Measurements from ENCODE around the gene KCNMA1. TPM values are rescaled to one million over a fixed set of nuclear protein-coding genes. Genes with fewer than 3 reads are reported as not detected.

The KCNMA1 gene
- total RNA-seq, 1 donor from 2014 or later, result 30.1 TPM

DNA sequence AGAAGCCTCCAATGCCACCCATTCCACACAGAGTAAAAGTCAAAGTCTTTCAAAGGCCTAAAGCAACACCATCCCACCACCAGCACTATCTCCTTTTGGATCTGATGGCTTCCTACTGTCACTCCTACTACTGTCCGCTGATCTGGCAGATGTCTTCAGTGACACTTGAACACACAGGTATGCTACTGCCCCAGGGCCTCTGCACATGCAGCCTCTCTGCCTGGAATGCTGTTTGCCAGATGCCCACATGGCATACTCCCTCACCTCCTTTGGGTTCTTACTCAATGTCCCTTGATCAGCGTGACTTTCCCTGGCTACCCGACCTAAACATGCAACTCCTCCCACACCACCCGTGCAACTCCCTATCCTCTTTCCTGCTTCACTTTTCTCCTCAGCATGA lies 512.4 kb downstream of the KCNMA1 start:
- Mint-ChIP-seq H3K9me3 (no peaks in the 10 kb centered on the region), H3K27ac (no peak overlapping the region), H3K27me3 (peaks cover 13% of the 10 kb centered on the region), H3K4me3 (no peak overlapping the region), H3K4me1 (ENCODE audit: unreplicated experiment) (no peaks in the 10 kb centered on the region), H3K36me3 (no peaks in the 10 kb centered on the region)
- no peak for DNase-seq (ENCODE audit: extremely low spot score, unreplicated experiment)
- TF ChIP-seq, protein P1, sequence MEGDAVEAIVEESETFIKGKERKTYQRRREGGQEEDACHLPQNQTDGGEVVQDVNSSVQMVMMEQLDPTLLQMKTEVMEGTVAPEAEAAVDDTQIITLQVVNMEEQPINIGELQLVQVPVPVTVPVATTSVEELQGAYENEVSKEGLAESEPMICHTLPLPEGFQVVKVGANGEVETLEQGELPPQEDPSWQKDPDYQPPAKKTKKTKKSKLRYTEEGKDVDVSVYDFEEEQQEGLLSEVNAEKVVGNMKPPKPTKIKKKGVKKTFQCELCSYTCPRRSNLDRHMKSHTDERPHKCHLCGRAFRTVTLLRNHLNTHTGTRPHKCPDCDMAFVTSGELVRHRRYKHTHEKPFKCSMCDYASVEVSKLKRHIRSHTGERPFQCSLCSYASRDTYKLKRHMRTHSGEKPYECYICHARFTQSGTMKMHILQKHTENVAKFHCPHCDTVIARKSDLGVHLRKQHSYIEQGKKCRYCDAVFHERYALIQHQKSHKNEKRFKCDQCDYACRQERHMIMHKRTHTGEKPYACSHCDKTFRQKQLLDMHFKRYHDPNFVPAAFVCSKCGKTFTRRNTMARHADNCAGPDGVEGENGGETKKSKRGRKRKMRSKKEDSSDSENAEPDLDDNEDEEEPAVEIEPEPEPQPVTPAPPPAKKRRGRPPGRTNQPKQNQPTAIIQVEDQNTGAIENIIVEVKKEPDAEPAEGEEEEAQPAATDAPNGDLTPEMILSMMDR (conservative IDR thresholded peaks at IDR 0.05), result no peak

DNA sequence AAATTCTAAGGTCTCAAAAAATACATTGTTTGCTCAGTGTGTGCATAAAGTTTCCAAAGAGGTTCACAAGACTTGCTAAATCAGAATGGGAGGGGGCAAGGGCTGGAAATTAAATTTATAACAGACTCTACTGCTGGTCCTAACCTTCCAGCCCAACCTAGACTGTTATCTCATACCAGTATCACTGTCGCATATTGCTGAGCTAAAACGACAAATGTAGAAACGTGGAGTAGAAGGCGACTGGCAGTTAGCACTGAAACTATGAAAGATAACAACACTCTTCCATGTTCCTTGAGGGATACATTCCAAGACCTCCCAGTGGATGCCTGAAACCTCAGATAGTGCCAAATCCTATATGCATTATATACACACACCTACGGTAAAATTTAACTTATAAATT lies 514.3 kb downstream of the KCNMA1 start:
- TF ChIP-seq, protein P1 (conservative IDR thresholded peaks at IDR 0.05), result no peak

DNA sequence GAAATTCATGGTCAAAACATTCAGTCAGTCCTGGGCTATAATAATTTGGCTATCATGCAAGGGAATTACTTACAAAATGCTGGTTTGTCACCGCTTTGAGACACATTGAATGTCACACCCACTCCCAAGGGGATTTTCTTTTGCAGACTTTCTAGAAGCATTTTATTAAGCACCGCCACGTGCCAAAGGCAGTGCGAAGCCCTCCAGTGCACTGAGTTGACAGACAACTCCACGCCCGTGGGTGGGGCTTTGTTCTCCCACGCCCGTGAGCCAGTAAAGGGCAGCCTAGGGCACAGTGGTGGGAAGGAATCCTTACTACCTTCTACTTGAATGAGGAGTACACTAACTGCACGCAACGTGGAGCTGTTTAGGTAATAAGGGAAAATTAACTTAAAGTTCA lies 515.8 kb downstream of the KCNMA1 start:
- DNase-seq (ENCODE audit: extremely low spot score, unreplicated experiment), result no peak
- H3K27me3 Mint-ChIP-seq, result peaks cover 21% of the 10 kb centered on the region
- H3K4me1 Mint-ChIP-seq (ENCODE audit: unreplicated experiment), result peaks cover 4% of the 10 kb centered on the region
- H3K36me3 Mint-ChIP-seq, result no peaks in the 10 kb centered on the region
- no peak overlapping the region for H3K4me3 Mint-ChIP-seq
- H3K9me3 Mint-ChIP-seq, result no peaks in the 10 kb centered on the region
- H3K27ac Mint-ChIP-seq, result no peak overlapping the region
- TF ChIP-seq, protein P1 (conservative IDR thresholded peaks at IDR 0.05), result no peak

More for the DNA sequence above, 514.3 kb downstream of the KCNMA1 start:
- Mint-ChIP-seq H3K9me3 (no peaks in the 10 kb centered on the region), H3K27ac (no peak overlapping the region), H3K4me1 (ENCODE audit: unreplicated experiment) (no peaks in the 10 kb centered on the region), H3K36me3 (no peaks in the 10 kb centered on the region), H3K27me3 (peaks cover 19% of the 10 kb centered on the region), H3K4me3 (no peak overlapping the region)
- no peak for DNase-seq (ENCODE audit: extremely low spot score, unreplicated experiment)

DNA sequence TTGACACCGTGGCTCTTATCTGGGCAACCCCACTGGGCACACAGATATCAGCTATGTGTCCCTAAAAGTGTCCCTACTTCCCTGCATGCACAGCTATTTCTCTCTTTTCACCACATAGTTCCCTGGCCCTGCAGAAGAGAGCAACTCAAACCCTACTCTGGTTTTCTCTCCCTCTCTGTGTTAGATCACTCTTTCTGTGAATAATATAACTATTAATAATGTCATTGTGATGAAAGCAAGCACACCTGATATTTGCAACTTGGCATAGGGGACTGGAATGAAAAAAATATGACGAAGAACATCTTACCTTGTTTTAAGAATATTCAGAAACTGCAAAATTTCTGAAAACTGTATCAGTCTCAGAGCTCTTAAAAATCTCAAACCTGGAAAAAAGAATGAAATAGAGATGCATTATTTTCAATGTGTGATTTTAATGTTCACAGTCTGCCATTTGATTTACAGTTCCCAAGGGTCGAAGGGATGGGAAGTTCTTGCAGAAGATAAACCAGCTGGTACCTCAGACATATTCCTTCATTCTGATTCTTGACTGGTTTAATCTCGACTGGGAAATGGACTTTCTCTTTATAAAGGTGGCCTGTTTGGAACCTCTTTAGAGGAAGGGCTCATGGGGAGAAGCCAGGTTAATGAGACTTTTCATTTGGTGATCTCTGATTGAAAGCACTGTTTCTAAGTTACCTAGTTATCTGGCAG lies 516.8 kb downstream of the KCNMA1 start:
- Mint-ChIP-seq H3K4me1 (ENCODE audit: unreplicated experiment) (peaks cover 10% of the 10 kb centered on the region), H3K27ac (no peak overlapping the region), H3K27me3 (peaks cover 28% of the 10 kb centered on the region), H3K9me3 (no peaks in the 10 kb centered on the region), H3K4me3 (no peak overlapping the region), H3K36me3 (no peaks in the 10 kb centered on the region)
- DNase-seq (ENCODE audit: extremely low spot score, unreplicated experiment), result no peak
- TF ChIP-seq, protein P1 (conservative IDR thresholded peaks at IDR 0.05), result no peak

DNA sequence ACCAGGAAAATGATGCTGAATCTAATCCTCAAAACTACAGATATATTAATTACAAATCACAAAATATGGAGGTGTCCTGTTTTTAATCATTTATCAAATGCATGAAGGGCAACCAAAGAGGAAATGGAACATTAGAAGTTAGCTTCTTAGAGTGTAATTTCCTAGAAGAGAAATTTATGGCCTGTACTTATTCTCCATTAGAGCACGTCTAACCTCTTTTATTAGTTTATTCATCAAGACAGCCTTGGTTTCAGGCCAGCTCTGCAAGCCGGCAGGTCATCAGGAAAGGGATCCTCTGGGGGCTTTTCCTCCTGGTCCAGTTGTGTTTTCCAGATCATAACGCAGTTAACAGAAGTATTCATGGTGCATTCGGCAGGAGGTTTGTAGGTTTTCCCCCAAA lies 517.6 kb downstream of the KCNMA1 start:
- TF ChIP-seq, protein P1 (conservative IDR thresholded peaks at IDR 0.05), result no peak
- H3K27me3 Mint-ChIP-seq, result peaks cover 29% of the 10 kb centered on the region

More for the DNA sequence above, 517.6 kb downstream of the KCNMA1 start:
- no peak overlapping the region for H3K27ac Mint-ChIP-seq
- DNase-seq (ENCODE audit: extremely low spot score, unreplicated experiment), result no peak
- no peak overlapping the region for H3K4me3 Mint-ChIP-seq
- no peaks in the 10 kb centered on the region for H3K36me3 Mint-ChIP-seq
- peaks cover 10% of the 10 kb centered on the region for H3K4me1 Mint-ChIP-seq (ENCODE audit: unreplicated experiment)
- H3K9me3 Mint-ChIP-seq, result no peaks in the 10 kb centered on the region
